ENCODE results near the gene RBM8A. TPM values are rescaled to one million over a fixed set of nuclear protein-coding genes. Genes with fewer than 3 reads are reported as not detected.

Gene RBM8A
- total RNA-seq, 1 experiment from 2014 or later = 482 TPM

DNA sequence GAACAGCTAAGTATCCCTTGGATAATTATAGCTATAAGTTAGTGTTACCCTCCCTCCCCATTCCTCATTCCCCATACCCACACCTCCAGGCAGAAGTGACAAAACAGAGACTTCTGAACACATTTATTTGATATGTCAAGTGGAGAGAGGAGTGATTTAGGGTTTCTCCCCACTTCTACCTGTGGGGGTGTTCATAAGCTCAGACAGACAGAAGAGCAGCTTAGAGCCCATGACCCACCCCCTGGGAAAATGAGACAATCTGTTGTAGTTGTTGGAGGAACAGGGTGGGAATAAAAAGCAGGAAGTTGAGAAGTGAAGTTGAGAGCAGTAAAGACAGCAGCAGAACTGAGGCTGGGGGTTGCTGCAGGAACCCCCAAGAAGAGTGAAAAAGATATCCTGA, 32.0 kb upstream of the RBM8A start:
- ChIA-PET CTCF (interaction anchor here (1.5 kb wide), 1 partner anchor 114 kb away, joined by 10 read pairs; the partner anchor contains the start of gene NUDT17), POLR2A (ENCODE audit: unreplicated experiment) (no interaction called here)
- no peak overlapping the region for H3K4me3 ChIP-seq (ENCODE audit: low read length)
- intact Hi-C loops (cut with micrococcal nuclease) = loop anchor here (2.0 to 5.0 kb wide), 2 partner anchors 15 to 42 kb away; partner anchors contain the start of gene PEX11B
- no peaks in the 10 kb centered on the region for H3K36me3 ChIP-seq (ENCODE audit: low read depth, low read length)
- no peaks in the 10 kb centered on the region for H3F3A ChIP-seq (ENCODE audit: low read length, unreplicated experiment)
- TF ChIP-seq EZH2 (IDR thresholded peaks at IDR 0.05; ENCODE audit: low read length, unreplicated experiment) = no peak
- TF ChIP-seq, protein P1, sequence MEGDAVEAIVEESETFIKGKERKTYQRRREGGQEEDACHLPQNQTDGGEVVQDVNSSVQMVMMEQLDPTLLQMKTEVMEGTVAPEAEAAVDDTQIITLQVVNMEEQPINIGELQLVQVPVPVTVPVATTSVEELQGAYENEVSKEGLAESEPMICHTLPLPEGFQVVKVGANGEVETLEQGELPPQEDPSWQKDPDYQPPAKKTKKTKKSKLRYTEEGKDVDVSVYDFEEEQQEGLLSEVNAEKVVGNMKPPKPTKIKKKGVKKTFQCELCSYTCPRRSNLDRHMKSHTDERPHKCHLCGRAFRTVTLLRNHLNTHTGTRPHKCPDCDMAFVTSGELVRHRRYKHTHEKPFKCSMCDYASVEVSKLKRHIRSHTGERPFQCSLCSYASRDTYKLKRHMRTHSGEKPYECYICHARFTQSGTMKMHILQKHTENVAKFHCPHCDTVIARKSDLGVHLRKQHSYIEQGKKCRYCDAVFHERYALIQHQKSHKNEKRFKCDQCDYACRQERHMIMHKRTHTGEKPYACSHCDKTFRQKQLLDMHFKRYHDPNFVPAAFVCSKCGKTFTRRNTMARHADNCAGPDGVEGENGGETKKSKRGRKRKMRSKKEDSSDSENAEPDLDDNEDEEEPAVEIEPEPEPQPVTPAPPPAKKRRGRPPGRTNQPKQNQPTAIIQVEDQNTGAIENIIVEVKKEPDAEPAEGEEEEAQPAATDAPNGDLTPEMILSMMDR (conservative IDR thresholded peaks at IDR 0.05; ENCODE audit: low read depth, low read length) = no peak
- TF ChIP-seq EZH2phosphoT487 (IDR thresholded peaks at IDR 0.05; ENCODE audit: borderline replicate concordance, low read length) = no peak
- H3K9me3 ChIP-seq (ENCODE audit: low read length) = no peaks in the 10 kb centered on the region
- H3K9me2 ChIP-seq (replicated peaks; ENCODE audit: low read length) = no peaks in the 10 kb centered on the region
- BruUV-seq (replicated peaks) = no TSS peak
- no peak overlapping the region for H3K4me2 ChIP-seq (ENCODE audit: low read length)
- ATAC-seq (no peak), DNase-seq (no peak)
- H3K79me2 ChIP-seq (ENCODE audit: low read length) = peaks cover 20% of the 10 kb centered on the region
- no peak overlapping the region for H2AFZ ChIP-seq (ENCODE audit: low read length)
- no peak overlapping the region for H3K9ac ChIP-seq (ENCODE audit: low read length)
- H3K4me1 ChIP-seq (ENCODE audit: insufficient read depth, low read length) = peaks cover 60% of the 10 kb centered on the region
- H3K27ac ChIP-seq (ENCODE audit: low read length) = no peak overlapping the region
- no peaks in the 10 kb centered on the region for H4K20me1 ChIP-seq (ENCODE audit: low read length)
- no peaks in the 10 kb centered on the region for H3K27me3 ChIP-seq (ENCODE audit: low read length)

DNA sequence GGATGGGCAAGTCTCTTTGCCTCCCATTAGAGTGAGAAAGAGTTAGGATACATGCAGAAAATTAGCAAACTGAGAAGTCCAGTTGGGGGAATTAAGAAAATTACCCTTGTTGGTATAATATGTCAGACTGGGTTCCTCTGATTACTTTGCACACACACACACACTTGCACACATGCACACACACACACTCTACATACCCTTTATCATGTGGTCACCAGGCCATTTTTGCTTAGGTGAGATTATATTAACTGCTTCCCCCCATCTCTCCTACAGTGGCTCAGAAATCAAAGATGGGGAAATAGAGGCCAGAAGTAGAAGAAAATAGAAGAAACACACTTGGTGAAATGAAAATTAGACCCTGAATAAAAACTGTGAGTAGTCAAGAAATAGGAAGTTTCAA, 31.4 kb upstream of the RBM8A start:
- BruUV-seq (replicated peaks) = no TSS peak
- POLR2A ChIA-PET (ENCODE audit: unreplicated experiment) = interaction anchor here (0.6 to 1.6 kb wide), 3 partner anchors 31 to 100 kb away, joined by 4 to 12 read pairs (median 7); partner anchors contain the start of genes PIAS3 and RBM8A

More for the DNA sequence above, 31.4 kb upstream of the RBM8A start:
- intact Hi-C loops (cut with micrococcal nuclease) = loop anchor here (1.0 to 5.0 kb wide), 3 partner anchors 16 to 66 kb away; partner anchors contain the start of gene PEX11B
- H3K4me1 ChIP-seq (ENCODE audit: insufficient read depth, low read length) = peaks cover 54% of the 10 kb centered on the region
- H3K36me3 ChIP-seq (ENCODE audit: low read depth, low read length) = no peaks in the 10 kb centered on the region
- H3K79me2 ChIP-seq (ENCODE audit: low read length) = peaks cover 20% of the 10 kb centered on the region
- no peaks in the 10 kb centered on the region for H4K20me1 ChIP-seq (ENCODE audit: low read length)
- TF ChIP-seq, protein P1 (conservative IDR thresholded peaks at IDR 0.05; ENCODE audit: low read depth, low read length) = no peak
- TF ChIP-seq EZH2 (IDR thresholded peaks at IDR 0.05; ENCODE audit: low read length, unreplicated experiment) = no peak
- TF ChIP-seq EZH2phosphoT487 (IDR thresholded peaks at IDR 0.05; ENCODE audit: borderline replicate concordance, low read length) = no peak
- no peak overlapping the region for H3K4me3 ChIP-seq (ENCODE audit: low read length)
- H3K9me3 ChIP-seq (ENCODE audit: low read length) = no peaks in the 10 kb centered on the region
- peak overlapping the region; percentile 84 for H3K4me2 ChIP-seq (ENCODE audit: low read length)
- ATAC-seq (no peak), DNase-seq (no peak)
- no peaks in the 10 kb centered on the region for H3F3A ChIP-seq (ENCODE audit: low read length, unreplicated experiment)
- peak overlapping the region; percentile 83; the same call in 1 of the 2 replicates for H2AFZ ChIP-seq (ENCODE audit: low read length)
- no peak overlapping the region for H3K27ac ChIP-seq (ENCODE audit: low read length)
- no peak overlapping the region for H3K9ac ChIP-seq (ENCODE audit: low read length)
- CTCF ChIA-PET = interaction anchor here (1.4 to 1.8 kb wide), 3 partner anchors 31 to 113 kb away, joined by 5 to 10 read pairs (median 6); partner anchors contain the start of genes NUDT17 and RBM8A
- no peaks in the 10 kb centered on the region for H3K27me3 ChIP-seq (ENCODE audit: low read length)
- H3K9me2 ChIP-seq (replicated peaks; ENCODE audit: low read length) = no peaks in the 10 kb centered on the region

All from PC-3 (cell line).